ENCODE data around the gene CUEDC1.
"Not testable (repeated sequence)": the region's sequence is repeated elsewhere in the genome, so short reads cannot be mapped to it uniquely, and the experiment has no call there.

CUEDC1 gene

DNA sequence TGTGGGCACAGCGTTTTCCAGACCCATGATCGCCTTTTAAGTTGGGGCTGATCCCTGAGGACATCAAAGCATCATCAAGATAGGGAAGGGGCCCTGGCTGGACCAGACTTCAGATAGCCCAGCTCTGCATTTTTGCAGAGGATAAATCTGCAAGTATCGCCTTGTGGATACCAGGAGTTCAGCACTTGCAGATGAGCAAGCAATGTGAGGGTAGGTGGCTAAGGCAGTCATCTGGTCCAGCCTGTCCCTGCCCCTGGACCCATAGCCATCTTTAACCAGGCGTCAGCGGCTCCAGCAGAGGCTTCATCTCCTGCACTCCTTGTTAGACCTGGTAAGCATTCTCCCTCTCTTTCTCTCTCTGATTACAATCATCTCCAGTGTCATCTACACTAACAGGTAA, 96.4 kb downstream of the CUEDC1 start:
- no peak for DNase-seq

DNA sequence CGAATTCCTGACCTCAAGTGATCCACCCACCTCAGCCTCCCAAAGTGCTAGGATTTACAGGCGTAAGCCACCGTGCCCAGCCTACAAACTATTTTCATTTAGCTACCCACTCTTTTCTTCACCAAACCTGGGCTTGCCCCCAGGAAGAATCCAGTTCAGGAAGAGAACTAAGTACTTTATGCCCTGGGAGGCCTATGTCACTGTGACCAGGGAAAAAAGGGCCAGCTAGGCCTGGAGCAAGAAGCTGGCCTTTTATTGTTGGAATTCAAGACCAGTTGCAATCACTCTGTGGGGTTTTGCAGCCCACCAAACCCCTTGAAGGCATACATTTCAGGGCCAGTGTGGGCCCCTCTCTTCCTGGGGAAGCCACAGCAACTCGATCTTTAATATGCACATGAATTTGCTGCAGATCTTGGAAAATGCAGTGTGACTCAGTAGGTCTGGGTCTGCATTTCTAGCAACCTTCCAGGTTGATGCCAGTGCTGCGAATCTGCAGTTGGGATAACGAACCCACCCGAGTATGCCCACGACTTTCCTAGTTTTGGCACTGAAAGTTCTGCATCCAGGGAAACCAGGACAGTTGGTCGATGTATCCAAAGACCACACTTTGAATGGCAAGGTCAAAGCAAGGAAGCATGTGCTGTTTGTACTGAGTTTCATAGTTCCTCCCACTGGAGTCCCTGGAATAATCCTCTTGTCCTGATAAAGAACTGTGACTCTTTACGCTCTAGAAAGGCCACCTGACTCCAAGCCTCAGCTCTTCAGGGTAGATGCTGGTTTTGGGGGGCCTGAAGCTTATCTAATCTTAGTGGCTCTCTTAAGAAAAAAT, 98.2 kb downstream of the CUEDC1 start:
- no peak for DNase-seq

DNA sequence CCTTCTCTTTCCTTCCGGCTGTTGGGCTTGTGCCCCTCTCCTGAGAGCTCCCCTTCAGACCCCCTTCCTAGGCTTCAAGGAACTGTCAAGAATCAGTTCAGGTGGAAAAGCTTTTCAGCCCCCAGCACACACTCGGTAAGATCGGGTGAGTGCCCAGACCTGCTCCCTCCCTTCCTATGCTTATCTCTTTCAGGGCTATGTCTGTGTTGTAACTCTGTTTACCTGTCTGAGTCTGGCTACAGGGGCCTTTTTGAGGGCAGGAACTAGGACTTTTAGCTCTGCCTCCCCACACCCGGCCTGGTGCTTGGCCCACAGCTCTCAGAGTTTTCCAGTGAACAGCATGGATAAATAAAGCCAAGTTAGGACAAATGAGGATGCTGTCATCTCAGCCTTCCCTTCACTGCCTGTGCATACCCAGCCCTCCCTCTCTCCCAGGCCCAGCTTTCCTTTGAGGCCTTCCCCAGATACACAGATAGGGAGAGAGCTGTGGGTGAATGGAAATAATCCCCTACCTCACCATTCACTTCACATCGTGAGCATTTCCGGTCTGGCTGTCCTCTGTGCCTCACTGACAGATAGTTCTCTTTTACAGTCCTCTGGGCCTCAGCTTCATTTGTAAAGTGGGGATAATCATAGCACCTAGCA, 99.7 kb downstream of the CUEDC1 start:
- no peak for DNase-seq

DNA sequence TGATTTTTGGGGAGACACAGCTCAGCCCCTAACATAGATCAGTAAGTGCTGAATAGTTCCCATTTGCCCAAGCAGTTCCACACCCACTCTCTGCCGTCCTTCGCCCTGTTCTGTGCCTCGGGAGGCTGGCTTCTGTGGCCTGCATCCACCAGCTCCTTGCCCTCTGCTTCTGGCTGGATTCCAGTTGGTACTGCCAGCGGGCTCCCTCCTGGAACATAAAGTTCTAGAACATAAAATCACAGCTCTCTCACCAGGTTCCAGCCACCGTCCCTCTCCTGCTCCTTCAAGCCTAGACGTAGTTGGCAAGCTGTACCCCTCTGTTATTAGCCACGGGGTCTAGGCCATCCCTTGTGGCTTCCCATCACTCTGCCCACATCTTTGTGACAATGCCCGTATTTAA, 101.5 kb downstream of the CUEDC1 start:
- no peak for DNase-seq

DNA sequence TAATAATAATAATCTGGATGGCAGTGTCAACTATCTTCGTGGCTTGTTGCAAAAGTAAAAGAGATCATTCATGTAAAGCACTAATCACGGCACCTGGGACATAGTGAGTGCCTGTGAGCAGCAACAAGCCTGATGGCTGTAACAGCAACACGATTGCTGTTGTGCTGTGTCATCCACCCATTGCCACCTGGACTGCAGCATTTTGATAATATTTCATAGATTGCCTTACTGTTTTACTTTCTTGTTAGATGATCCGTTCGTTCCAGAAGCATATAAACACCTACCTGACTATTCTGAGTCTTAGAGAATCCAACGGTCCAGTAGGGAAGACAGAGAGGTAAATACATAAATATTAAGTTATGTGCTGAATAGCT, 102.3 kb downstream of the CUEDC1 start:
- no peak for DNase-seq

DNA sequence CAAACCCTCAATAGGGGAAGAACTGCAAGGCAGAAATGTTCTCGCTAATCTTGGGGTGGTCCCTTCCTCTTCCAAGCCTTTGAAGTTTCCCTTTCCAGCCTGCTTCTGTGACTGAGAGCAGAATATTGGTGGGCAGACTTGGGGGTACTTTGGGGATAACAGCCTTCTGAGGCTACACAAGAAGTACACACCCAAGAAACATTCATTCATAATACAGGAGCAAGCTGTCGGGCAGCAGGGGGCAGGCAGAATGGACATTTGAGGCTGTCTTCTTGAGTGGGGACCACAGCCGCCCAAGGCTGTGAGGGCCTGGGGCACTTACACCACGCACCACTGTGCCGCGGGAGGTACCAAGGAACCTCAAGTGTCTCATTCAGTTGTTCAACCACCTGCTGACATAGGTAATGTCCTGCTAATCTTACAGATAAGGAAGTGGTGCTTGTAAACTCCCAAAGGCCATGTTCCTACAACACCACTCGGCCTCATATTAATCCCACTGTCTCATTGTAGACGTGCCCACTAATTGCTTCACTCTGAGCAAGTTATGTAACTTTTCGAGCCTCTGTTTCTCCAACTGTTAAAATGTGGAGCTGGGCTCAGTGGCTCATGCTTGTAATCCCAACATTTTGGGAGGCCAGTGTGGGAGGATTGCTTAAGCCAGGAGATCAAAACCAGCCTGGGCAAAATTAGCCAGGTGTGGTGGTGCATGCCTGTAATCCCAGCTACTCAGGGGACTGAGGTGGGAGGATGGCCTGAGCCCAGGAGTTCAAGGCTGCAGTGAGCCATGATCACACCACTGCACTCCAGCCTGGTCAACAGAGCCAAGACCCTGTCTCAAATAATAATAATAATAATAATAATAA, 102.9 kb downstream of the CUEDC1 start:
- no peak for DNase-seq

DNA sequence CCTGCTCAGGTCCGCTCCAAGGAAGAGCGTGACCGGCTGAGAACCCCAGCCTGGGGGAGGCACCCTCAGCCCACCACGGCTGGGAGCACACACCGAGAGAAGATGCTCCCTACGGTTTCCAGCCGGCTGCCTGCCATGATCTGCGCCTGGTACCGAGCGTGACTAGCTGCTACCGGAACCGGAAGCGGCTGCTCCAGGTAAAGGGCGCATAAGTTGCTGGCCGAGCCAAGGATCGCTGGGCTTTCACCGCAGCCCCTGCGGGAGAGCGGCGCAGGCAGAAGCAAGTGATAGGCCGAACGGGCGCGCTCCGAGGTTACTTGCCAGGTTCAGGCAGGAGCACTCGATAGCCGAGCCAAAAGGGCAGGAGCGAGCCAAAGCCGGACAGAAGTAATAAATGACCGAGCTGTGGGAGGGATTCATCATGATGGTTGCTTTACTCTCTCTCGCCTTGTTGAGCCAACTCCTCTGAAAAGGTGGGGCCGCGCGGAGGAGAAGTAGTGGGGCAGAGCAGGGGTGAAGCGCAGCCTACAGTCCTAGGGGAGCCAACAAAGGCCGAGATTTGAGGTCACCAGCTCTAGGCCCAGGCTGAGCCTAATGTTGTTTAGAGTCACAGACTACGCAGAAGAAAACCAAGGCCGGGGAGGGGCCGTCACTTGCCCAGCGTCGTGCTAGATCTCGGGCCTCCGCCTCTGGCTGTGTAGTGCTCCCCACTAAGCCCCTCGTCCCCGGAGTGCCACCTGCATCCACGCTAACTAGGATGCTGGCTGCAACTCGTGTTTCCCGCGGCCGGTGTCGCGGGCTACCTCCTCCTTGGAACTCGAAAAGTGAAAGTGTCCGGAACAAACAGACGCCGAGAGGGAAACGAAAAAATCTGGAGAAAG, 105.1 kb downstream of the CUEDC1 start, which contains the start of gene MRPS23:
Gene MRPS23 (minus strand): TSS at position 171 of the 881 bp plus-strand sequence. CDS start 34 bp downstream, at position 137.
- DNase-seq, result peak; percentile 96 to 97

DNA sequence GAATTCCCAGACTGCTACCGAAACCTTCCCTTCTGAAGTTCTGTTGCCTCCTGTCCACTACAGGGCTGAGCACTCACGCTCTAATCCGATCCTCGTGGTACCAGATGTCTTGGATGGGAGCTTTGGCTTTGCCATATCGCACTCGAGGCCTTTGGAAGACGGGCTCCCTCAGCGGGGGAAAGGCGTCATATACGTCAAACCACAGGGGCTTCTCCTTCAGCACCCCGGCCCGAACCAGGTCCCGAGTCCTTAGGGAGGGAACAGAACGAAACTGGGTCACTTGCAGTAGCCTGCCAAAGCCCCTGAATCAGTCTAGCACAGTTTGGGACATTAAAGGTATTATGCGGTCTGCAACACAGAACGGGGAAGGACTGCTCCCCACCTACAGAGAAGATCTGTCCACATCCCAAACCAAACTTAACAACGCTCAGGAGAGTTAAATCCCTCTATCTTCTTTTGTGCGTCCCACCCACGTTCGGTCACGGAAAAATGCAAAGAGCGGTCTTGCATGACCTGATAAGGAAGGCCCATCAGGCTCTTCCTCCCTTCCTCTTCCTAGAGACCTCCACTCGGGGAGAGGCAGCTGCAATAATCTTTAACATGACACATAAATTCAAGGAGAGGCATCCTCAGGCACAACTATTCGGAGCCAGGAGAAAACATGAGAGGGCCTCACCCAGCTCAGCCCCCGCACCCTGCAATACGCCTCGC, 105.9 kb downstream of the CUEDC1 start:
- DNase-seq, result no peak

DNA sequence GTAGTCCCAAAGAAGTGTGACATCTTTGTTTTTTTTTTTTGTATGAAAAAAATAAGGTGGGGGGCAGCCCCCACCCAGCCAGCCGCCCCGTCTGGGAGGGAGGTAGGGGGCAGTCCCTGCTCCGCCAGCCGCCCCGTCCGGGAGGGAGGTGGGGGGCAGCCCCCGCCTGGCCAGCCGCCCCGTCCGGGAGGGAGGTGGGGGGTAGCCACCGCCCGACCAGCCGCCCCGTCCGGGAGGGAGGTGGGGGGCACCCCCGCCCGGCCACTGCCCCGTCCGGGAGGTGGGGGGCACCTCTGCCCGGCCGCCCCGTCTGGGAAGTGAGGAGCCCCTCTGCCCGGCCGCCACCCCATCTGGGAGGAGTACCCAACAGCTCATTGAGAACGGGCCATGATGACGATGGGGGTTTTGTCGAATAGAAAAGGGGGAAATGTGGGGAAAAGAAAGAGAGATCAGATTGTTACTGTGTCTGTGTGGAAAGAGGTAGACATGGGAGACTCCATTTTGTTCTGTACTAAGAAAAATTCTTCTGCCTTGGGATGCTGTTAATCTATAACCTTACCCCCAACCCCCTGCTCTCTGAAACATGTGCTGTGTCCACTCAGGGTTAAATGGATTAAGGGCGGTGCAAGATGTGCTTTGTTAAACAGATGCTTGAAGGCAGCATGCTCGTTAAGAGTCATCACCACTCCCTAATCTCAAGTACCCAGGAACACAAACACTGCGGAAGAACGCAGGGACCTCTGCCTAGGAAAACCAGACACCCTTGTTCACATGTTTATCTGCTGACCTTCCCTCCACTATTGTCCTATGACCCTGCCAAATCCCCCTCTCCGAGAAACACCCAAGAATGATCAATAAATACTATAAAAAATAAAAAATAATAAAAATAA, 108.9 kb downstream of the CUEDC1 start:
- DNase-seq, result not testable (repeated sequence)

DNA sequence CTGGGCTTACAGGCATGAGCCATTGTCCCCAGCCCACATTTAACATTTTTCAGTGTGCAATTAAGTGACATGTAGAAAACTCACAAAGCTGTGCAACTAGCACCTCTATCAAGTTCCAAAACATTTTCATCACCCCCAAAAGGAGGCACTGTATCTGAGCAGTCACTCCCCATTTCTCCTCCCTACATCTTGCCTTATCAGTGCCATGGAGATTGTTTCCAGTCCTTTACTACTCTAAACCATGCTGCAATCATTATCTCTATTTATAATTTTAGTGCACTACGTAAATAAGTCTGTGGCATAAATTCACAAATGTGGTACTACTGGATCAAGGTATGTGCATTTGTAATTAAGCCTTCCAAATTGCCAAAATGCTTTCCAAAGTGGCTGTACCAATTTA, 112.9 kb downstream of the CUEDC1 start:
- DNase-seq, result no peak

DNA sequence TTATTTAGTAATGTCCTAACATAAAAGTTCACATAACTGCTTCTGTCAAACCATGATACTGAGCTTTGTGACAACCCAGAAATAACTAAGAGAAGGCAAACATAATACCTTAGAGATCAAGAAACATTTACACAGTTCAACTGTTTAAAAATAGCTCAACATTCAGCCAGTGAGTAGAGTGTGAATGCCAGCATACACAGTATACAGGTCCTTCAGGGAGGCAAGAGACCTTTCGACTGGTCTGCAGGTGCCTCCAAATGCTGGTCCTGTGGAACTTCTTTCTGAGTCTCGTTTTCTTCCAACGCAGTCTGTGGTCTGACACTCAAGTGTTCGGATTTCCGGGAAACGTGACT, 115.7 kb downstream of the CUEDC1 start:
- DNase-seq, result no peak

DNA sequence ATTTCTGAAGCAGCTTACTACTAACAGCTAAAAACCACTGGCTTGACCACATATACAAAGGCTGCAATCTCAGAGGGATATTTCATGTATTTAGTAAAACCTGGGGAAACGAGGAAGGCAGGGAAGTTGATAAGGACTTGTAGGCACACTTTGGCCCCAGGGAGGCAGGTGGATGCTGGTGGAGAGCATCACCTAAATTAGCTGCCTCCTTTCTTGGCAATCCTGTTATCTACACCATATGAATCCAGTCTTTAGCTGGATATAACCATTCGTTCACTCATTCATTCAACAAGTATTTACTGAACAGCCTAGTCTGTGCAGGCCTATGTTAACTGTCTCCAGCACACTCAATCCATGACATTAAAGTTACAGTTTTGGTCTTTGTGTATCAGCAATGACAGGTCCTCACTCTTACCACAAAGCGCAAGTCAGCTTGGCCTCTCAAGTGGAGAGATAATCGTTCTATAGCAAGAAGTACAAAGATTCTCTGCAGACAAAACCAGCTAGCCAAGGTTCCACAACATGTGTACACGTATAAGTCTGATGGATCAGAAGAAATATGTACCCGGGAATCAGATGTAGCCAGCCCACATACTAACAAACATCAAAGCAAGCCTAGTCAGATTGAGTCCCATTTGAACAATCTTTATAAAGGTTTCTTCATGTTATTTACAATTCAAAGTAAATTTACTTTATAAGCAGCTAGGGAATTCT, 116.2 kb downstream of the CUEDC1 start:
- DNase-seq, result no peak

DNA sequence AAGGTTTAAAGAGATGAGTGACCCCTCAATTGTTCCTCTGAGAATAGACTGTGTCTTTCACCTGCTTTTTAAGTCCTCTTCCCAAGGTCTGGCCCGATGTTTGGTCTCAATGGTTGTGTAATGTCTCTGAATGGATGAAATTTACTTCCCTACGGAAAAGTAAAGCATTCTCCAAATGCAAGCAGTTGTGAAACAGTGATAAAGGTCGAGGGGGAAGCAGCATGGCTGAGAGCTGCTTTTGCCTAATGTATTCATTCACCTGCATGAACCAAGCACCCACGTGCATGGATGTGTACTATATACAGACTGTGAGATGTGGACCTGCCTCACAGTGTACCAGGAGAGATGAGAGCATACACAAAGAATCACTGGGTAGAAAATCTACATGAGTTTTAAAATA, 116.8 kb downstream of the CUEDC1 start:
- no peak for DNase-seq

DNA sequence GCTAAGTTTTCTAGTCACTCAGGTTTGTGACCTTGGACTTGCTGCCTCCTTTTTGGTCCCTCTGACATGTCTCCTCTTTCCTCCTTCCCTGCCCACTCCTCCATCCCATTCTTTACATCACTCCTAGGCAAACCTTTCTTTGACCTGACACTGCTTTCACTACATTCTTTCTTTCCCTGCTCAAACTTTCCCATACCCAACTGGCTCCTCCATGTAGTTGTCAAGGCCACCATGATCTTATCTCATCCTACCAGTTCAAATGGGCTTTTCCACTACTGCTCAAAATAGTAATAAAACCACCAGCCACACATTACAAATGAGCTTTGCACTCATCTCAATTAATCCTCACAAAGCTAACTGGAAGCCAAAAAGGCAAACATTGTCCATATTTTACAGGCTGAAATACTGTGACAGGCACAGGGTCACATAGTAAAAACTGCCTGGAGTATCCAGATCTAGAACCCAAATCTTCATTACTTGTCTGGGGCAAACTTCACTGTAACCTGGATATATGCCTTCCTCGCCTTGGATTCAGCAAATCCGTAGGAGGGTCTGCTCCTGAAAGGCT, 119.8 kb downstream of the CUEDC1 start:
- no peak for DNase-seq

DNA sequence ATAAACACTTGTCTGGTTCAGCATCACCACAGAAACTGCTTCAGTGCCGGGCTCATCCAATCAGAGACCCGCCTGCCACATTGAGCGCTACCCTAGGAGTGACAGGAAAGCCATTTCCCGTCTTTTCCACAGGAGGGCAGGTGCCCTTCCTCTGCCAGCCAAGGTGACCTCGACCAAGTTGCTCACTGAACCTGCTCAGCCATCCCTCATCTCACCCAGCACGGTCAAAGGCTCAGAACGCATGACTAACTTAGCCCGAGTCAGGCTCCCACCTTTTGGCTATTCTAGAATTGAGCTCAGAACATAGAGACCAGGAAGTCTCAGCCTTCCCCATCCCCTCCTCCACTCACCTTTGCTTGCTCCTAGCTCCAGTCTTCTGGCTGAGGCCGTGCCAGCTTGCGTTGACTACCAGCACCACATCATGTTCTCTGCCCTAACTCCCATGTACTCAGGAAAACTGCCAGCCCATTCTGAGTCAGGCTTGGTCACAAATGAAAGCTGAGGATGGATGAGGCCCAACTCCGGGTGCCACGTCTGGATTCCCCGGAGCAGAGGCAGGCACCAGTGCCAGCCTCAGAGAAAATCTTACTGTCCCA, 121.0 kb downstream of the CUEDC1 start:
- no peak for DNase-seq

DNA sequence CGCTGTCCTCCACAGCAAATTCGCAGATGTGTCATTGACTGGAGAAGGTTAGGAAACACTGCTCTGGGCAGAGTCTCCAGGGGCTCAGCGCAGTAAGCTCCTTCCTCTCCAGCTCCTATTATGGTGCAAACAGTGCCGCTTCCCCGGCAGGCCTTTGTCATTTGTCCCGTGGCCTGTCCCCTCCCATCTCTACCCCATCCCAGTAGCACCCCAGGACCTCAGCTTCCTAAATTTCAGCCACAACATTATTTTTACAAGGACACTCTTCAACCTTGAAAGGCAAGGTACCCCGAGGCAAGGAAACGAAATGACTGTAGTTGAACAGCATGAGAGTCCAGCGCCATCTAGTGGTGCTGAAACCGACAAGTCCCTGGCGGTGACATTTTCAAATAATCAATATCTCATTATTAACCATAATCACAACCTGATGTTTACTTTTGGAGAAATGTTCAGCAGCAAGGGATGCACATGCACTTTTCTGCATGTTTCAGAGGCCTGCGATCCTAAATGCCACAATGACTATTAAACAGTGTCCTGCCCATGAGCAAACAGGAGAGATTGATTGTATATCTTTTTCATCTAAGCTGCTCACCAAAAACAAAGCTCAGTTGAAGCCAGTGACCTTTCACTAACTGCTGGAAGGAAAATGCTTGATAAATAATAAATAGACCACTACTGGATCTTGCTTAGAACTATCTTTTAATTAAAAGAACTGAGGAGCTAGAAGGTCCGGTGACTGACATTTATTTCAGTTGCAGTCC, 121.9 kb downstream of the CUEDC1 start:
- peak; percentile 71 to 75 for DNase-seq

DNA sequence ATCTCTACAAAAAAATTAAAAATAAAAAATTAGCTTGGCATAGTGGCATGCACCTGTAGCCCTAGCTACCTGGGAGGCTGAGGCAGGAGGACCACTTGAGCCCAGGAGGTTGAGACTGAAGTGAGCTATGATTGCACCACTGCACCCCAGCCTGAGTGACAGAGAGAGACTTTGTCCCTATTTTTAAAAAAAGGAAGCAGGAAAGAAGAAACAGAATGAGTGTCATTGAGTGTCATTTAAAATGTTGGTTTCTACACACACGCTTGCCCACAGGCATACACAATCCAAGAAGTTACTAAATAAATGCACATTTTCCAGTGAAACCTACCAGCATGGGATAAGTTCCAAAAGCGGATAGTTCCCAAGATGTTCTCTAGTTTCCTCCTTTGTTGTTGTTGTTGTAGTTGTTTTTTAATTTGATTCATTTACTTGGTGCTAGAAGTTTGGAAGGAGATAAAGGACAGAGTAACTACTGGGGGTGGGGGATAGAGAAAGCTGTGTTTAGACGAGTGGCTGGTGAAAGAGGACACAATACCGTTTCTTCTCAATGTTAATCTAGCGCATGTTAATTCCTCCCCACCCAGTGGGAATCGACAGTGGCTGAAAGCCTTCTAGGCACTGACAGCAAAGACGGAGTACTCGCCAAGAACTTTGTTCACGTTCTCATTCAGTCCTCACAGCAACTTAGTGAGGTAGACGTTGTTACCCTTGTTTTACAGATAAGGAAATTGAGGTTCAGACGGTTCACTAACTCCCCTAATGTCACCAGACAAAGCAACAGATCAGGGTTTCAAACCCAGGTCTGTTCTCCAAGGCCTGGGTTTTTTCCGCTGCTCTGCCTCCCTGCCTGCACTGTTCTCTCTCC, 122.7 kb downstream of the CUEDC1 start:
- peak; percentile 66 to 71 for DNase-seq

DNA sequence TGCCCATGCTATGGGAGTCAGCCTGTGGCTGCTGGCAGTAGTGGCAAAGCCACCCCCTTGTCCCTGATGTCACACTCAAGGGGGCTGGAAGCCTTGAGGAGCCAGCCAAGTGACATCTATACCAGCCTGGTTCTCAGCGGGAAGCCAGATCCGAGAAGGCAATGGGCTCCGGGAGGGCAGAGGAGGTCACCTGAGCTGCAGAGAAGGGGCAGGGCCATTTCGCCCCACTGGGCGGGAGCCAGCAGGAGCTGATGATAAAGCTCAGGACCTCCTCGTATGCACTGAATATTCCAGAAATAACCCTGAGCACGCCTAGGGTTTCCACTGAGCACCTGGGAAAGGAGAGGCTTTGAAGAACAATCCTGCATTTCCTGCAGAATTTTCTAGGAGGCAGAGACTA, 124.3 kb downstream of the CUEDC1 start:
- DNase-seq, result no peak
